Glutamatergic neuron (in vitro differentiated cells): ENCODE data around the gene R3HDM4. TPM values are rescaled to one million over a fixed set of nuclear protein-coding genes. Genes with fewer than 3 reads are reported as not detected.

ENCODE experiments used
- DNase-seq: peaks from one replicate; pipeline ENCODE4 v3.0.0; 2022
- H3K27ac Mint-ChIP-seq: one replicate; pipeline ENCODE4 v1.8.0; 2020; ENCODE audit warnings: mild to moderate bottlenecking, mixed read lengths, inconsistent platforms; ENCODE audit not compliant: unreplicated experiment
- H3K27me3 Mint-ChIP-seq: one replicate; pipeline ENCODE4 v1.8.0; 2020; ENCODE audit warnings: mild to moderate bottlenecking, moderate library complexity, mixed read lengths, inconsistent platforms; ENCODE audit not compliant: unreplicated experiment
- H3K36me3 Mint-ChIP-seq: one replicate; pipeline ENCODE4 v1.8.0; 2020; ENCODE audit warnings: mild to moderate bottlenecking, mixed read lengths, inconsistent platforms; ENCODE audit not compliant: unreplicated experiment
- H3K4me1 Mint-ChIP-seq: one replicate; pipeline ENCODE4 v1.8.0; 2020; ENCODE audit warnings: mild to moderate bottlenecking, low read depth, mixed read lengths, inconsistent platforms; ENCODE audit not compliant: unreplicated experiment
- H3K4me3 Mint-ChIP-seq: one replicate; pipeline ENCODE4 v1.8.0; 2020; ENCODE audit warnings: mild to moderate bottlenecking, mixed read lengths, inconsistent platforms; ENCODE audit not compliant: unreplicated experiment
- H3K9me3 Mint-ChIP-seq: one replicate; pipeline ENCODE4 v1.8.0; 2020; ENCODE audit warnings: mild to moderate bottlenecking, moderate library complexity, mixed read lengths, inconsistent platforms; ENCODE audit not compliant: unreplicated experiment
- CTCF ChIP-seq: fragments of 200-600 bp; sonication (generic); IDR thresholded peaks from one replicate; pipeline ENCODE4 v1.5.0; 2021; ENCODE audit not compliant: partially characterized antibody, unreplicated experiment
- total RNA-seq: library from RNA; stranded (reverse); fragmentation: NEBNext Ultra II Directional; extraction: Animal tissue kit (Norgen Biotek cat#: 25700); gene quantifications from one replicate; pipeline ENCODE4 v1.2.1, GENCODE V29; 2021; ENCODE audit not compliant: unreplicated experiment

The R3HDM4 gene
- total RNA-seq, 1 donor from 2014 or later: 61.9 TPM

GRCh38 chr19:919199-920050, 6.4 kb upstream of the R3HDM4 start:
- H3K4me3 Mint-ChIP-seq: no peak overlapping the region
- TF ChIP-seq CTCF: no peak

GRCh38 chr19:918481-919198, 5.6 kb upstream of the R3HDM4 start:
- DNase-seq: no peak
- peaks cover 3% of the 10 kb centered on the region for H3K9me3 Mint-ChIP-seq
- H3K27ac Mint-ChIP-seq: no peak overlapping the region
- TF ChIP-seq CTCF: no peak
- H3K27me3 Mint-ChIP-seq: peaks cover 15% of the 10 kb centered on the region
- H3K36me3 Mint-ChIP-seq: no peaks in the 10 kb centered on the region
- H3K4me3 Mint-ChIP-seq: no peak overlapping the region
- peaks cover 5% of the 10 kb centered on the region for H3K4me1 Mint-ChIP-seq

More at GRCh38 chr19:919199-920050, 6.4 kb upstream of the R3HDM4 start:
- peaks cover 6% of the 10 kb centered on the region for H3K9me3 Mint-ChIP-seq
- DNase-seq: no peak
- peaks cover 15% of the 10 kb centered on the region for H3K27me3 Mint-ChIP-seq
- H3K27ac Mint-ChIP-seq: no peak overlapping the region
- no peaks in the 10 kb centered on the region for H3K36me3 Mint-ChIP-seq
- peaks cover 5% of the 10 kb centered on the region for H3K4me1 Mint-ChIP-seq

- Mint-ChIP-seq H3K36me3 (no peaks in the 10 kb centered on the region), H3K27ac (no peak overlapping the region), H3K4me1 (peaks cover 3% of the 10 kb centered on the region), H3K27me3 (peaks cover 15% of the 10 kb centered on the region), H3K4me3 (peak overlapping the region; percentile 68), H3K9me3 (peaks cover 3% of the 10 kb centered on the region)
- no peak for DNase-seq
- TF ChIP-seq CTCF: no peak
Observed at GRCh38 chr19:918152-918437, 5.1 kb upstream of the R3HDM4 start.

- DNase-seq: peak; percentile 71
- Mint-ChIP-seq H3K9me3 (peaks cover 3% of the 10 kb centered on the region), H3K4me1 (peaks cover 3% of the 10 kb centered on the region), H3K27ac (no peak within 1 kb of the TSS), H3K36me3 (no peaks in the 10 kb centered on the region), H3K4me3 (peak within 1 kb of the TSS; percentile 68), H3K27me3 (peaks cover 15% of the 10 kb centered on the region)
- peak; percentile 42 for TF ChIP-seq CTCF
Observed at GRCh38 chr19:917323-918151, 4.5 kb upstream of the R3HDM4 start, which contains the start of gene KISS1R. Gene KISS1R, plus strand, starts transcription at chr19:917333. Its CDS starts 170 bp downstream, at chr19:917503.
